ENCODE data around the gene CST9L. TPM values are rescaled to one million over a fixed set of nuclear protein-coding genes. Genes with fewer than 3 reads are reported as not detected.

CST9L gene
- total RNA-seq, 6 experiments from 2014 or later = not detected

DNA sequence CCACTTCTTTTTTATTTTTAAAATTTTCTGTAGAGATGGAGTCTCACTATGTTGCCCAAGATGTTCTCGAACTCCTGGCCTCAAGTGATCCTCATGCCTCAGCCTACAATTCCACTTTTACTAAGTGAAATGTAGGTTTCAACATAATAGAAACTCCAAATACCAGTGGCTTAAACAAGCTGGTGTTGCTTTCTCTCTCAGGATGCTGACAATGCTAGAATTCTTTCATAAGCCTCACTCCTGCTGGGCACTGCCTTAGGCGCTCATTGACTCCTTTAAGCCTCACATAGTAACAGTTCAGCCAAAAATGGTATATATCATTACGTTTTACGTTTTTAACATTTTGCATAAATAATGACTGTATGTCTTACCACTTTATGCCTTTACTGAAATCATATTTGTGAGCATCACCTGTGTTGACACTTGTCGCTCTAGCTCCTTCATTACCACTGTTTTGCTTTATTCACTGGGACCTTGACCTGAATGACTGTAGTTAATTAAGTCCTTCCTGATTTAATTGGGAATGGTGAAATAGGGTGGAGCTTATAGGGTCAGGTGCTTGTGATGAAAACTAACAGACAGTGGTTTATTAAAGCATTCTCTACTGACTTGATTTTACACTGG lies 41.3 kb upstream of the CST9L start:
- H3K9me3 ChIP-seq = no peaks in the 10 kb centered on the region
- no peak for ATAC-seq
- no peak overlapping the region for H3K4me3 ChIP-seq
- no peak overlapping the region for H3K27ac ChIP-seq
- intact Hi-C loops (cut with DNase I) = loop anchor here (10.0 kb wide), 2 partner anchors 165 to 265 kb away; no protein-coding TSS in a partner anchor
- TF ChIP-seq POLR2A (IDR thresholded peaks at IDR 0.05) (no peak), CTCF (IDR thresholded peaks at IDR 0.05) (no peak)
- WGBS (ENCODE audit: insufficient coverage, low coverage, low lambda C conversion rate, missing lambda C conversion rate) = 83% methylated on average over 5 of the region's 5 CpGs
- no peaks in the 10 kb centered on the region for H3K36me3 ChIP-seq
- no peaks in the 10 kb centered on the region for H3K4me1 ChIP-seq
- no peaks in the 10 kb centered on the region for H3K27me3 ChIP-seq
- DNase-seq = no peak

DNA sequence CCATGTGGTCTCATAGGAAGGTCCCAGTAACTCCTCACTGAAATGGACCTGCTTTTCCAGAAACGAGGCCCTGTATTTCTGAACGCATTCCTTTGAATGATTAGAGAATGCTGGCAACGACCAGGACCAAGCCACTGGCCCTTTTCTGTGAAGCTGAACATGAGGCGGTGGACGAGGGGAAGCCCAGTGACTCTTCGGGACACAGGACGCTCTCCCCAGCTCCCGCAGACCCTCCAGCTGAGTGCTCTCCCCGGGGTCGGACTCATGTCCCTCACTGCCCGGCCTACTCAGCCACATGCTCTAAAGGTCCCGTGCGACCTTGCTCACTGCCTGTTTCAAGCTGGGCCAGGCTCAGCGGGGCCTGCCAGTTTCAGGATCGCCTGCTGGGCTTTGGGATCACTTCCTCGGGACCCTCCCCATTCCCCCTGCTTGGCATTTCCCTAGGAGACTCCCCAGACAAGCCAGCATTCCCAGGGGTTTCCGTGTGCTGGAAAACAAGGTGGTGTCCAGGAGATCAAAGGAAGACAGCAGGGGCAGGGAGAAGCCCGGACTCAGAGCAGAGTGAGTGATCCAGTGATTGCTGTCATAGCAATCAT lies 40.1 kb upstream of the CST9L start:
- no peaks in the 10 kb centered on the region for H3K27me3 ChIP-seq
- intact Hi-C loops (cut with DNase I) = loop anchor here (10.0 kb wide), 2 partner anchors 164 to 264 kb away; no protein-coding TSS in a partner anchor
- H3K9me3 ChIP-seq = no peaks in the 10 kb centered on the region
- no peak overlapping the region for H3K4me3 ChIP-seq
- no peaks in the 10 kb centered on the region for H3K36me3 ChIP-seq
- ATAC-seq (no peak), DNase-seq (no peak)
- H3K27ac ChIP-seq = no peak overlapping the region
- 60% methylated on average over 8 of the region's 18 CpGs for WGBS (ENCODE audit: insufficient coverage, low coverage, low lambda C conversion rate, missing lambda C conversion rate)
- no peaks in the 10 kb centered on the region for H3K4me1 ChIP-seq
- no peak for TF ChIP-seq CTCF (IDR thresholded peaks at IDR 0.05)
- TF ChIP-seq POLR2A (IDR thresholded peaks at IDR 0.05) = no peak

DNA sequence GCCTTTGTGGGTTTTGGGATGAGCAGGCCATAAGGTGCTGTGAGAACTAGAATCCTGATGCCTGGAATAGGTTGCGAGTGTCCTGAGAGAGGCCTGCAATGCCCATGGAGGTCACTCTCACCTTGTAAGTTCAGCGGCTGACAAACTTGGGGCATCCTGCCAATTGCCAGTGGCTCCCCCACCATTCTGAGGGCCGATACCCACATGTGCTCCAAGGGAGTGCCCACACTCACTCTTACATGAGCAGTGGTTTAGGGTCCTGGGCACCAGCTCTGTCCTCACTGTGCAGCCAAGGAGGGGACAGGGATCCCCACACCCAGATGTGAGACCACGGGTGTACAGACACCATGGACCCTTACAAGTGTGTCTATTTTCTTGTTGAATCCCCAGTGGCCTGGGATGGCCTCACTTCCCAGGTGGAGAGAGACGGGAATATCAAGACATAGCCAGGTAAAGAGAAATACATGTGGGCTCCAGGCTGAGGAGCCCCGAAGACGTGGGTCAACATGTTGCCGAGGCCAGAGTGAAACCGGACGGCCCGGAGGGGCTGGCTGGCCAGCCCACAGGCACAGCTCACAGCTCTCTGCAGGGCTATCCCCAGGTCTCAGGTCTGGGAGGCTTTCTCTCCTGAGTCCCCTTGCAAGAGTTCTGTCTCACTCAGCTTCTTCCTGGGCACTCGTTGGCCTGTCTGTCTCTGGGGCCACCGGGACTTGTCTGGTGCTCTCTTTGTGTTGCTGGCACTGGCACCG lies 39.4 kb upstream of the CST9L start:
- no peaks in the 10 kb centered on the region for H3K4me1 ChIP-seq
- no peak overlapping the region for H3K4me3 ChIP-seq
- ATAC-seq (no peak), DNase-seq (no peak)
- intact Hi-C loops (cut with DNase I) = loop anchor here (10.0 kb wide), 2 partner anchors 163 to 263 kb away; no protein-coding TSS in a partner anchor
- TF ChIP-seq CTCF (IDR thresholded peaks at IDR 0.05) = no peak
- no peak for TF ChIP-seq POLR2A (IDR thresholded peaks at IDR 0.05)
- 90% methylated on average over 2 of the region's 14 CpGs for WGBS (ENCODE audit: insufficient coverage, low coverage, low lambda C conversion rate, missing lambda C conversion rate)
- no peaks in the 10 kb centered on the region for H3K9me3 ChIP-seq
- H3K27me3 ChIP-seq = no peaks in the 10 kb centered on the region
- H3K36me3 ChIP-seq = no peaks in the 10 kb centered on the region
- H3K27ac ChIP-seq = no peak overlapping the region

- Histone ChIP-seq H3K27me3 (no peaks in the 10 kb centered on the region), H3K9me3 (no peaks in the 10 kb centered on the region), H3K4me1 (no peaks in the 10 kb centered on the region), H3K27ac (no peak overlapping the region), H3K4me3 (no peak overlapping the region), H3K36me3 (no peaks in the 10 kb centered on the region)
- no peak for TF ChIP-seq POLR2A (IDR thresholded peaks at IDR 0.05)
- peak; percentile 81 to 87 (median 83) for TF ChIP-seq CTCF (IDR thresholded peaks at IDR 0.05)
- DNase-seq (peak; percentile 72 to 79 (median 78)), ATAC-seq (peak; percentile 91 to 98 (median 96))
- 9% methylated on average over 7 of the region's 9 CpGs for WGBS (ENCODE audit: insufficient coverage, low coverage, low lambda C conversion rate, missing lambda C conversion rate)
- intact Hi-C loops (cut with DNase I) = loop anchor here (10.0 kb wide), 2 partner anchors 162 to 262 kb away; no protein-coding TSS in a partner anchor
These were observed 38.4 kb upstream of the CST9L start for GRCh38 chr20:23606652-23607049.

Measured in right lobe of liver (tissue), 6 donors.